H1 (cell line): ENCODE data around the gene SGSH. TPM values are rescaled to one million over a fixed set of nuclear protein-coding genes. Genes with fewer than 3 reads are reported as not detected.

Experiments
- CTCF ChIA-PET: fragments of 300-600 bp; sonication (Branson Sonifier 250); formaldehyde crosslinking; loops from one replicate; lab custom pipeline; 2021; ENCODE audit not compliant: partially characterized antibody; lab: Charles Lee
- POLR2A ChIA-PET: fragments of 300-600 bp; sonication (Branson Sonifier 250); formaldehyde crosslinking; loops from one replicate; lab custom pipeline; 2021; ENCODE audit warnings: inconsistent platforms; ENCODE audit not compliant: partially characterized antibody; lab: Charles Lee
- DNase-seq, 2 experiments: peaks; one replicate each; pipeline versions ENCODE4 v3.0.0 to v3.0.0-alpha.2; 2010 to 2022; ENCODE audit warnings: low spot score in 2 of 2, low read depth in 1 of 2, mixed read lengths in 1 of 2
- FAIRE-seq: peaks from 2 replicates; lab custom pipeline; 2011; peaks lifted over from hg19 to GRCh38; lab: Jason Lieb, UNC
- H2AFZ ChIP-seq: 2 replicates; pipeline ENCODE4 v1.8.1; 2012; ENCODE audit warnings: low read length, inconsistent platforms
- H2AK5ac ChIP-seq: 2 replicates; pipeline ENCODE4 v1.6.1; 2013; ENCODE audit warnings: low read depth, low read length
- H2BK120ac ChIP-seq: replicated peaks from 2 replicates; pipeline ENCODE3; 2013; ENCODE audit warnings: low read depth, low read length, inconsistent platforms
- H2BK12ac ChIP-seq: 2 replicates; pipeline ENCODE4 v1.6.1; 2013; ENCODE audit warnings: low read depth, low read length
- H2BK15ac ChIP-seq: 2 replicates; pipeline ENCODE4 v1.6.1; 2013; ENCODE audit warnings: low read length
- H2BK20ac ChIP-seq: 2 replicates; pipeline ENCODE4 v1.6.1; 2013; ENCODE audit warnings: low read length
- H2BK5ac ChIP-seq: 2 replicates; pipeline ENCODE4 v1.6.1; 2013; ENCODE audit warnings: low read depth, low read length
- H3K14ac ChIP-seq: 2 replicates; pipeline ENCODE4 v1.6.1; 2013; ENCODE audit warnings: inconsistent platforms; ENCODE audit not compliant: insufficient read length
- H3K18ac ChIP-seq: 2 replicates; pipeline ENCODE4 v1.6.1; 2013; ENCODE audit warnings: low read length; ENCODE audit errors: extremely low read depth
- H3K23ac ChIP-seq: 2 replicates; pipeline ENCODE4 v1.6.1; 2013; ENCODE audit warnings: inconsistent platforms; ENCODE audit not compliant: insufficient read length
- H3K23me2 ChIP-seq: 2 replicates; pipeline ENCODE4 v1.6.1; 2013; ENCODE audit warnings: low read depth, low read length
- H3K27ac ChIP-seq: 2 replicates; pipeline ENCODE4 v1.6.1; 2011; ENCODE audit warnings: low read depth, low read length, inconsistent platforms
- H3K27me3 ChIP-seq, 4 experiments: replicated peaks in 1 of 4; 1 replicate in 1 of 4; 2 replicates in 3 of 4; pipeline versions ENCODE4 v1.6.1 to v1.8.1; 2011 to 2013; ENCODE audit warnings: low read length in 3 of 4, mild to moderate bottlenecking in 3 of 4, inconsistent platforms in 2 of 4, mixed read lengths in 2 of 4, moderate library complexity in 1 of 4; ENCODE audit not compliant: control insufficient read depth in 3 of 4, insufficient read depth in 3 of 4; ENCODE audit errors: extremely low read depth in 1 of 4
- H3K36me3 ChIP-seq, 4 experiments: 2 replicates each; pipeline versions ENCODE4 v1.6.1 to v1.8.1; 2011 to 2013; ENCODE audit warnings: mild to moderate bottlenecking in 4 of 4, low read length in 3 of 4, moderate library complexity in 2 of 4, control low read depth in 1 of 4, inconsistent platforms in 1 of 4; ENCODE audit not compliant: insufficient read depth in 4 of 4, control insufficient read depth in 2 of 4
- H3K4ac ChIP-seq: replicated peaks from 2 replicates; pipeline ENCODE3; 2013; ENCODE audit warnings: low read length, low read depth, mixed read lengths, inconsistent platforms; ENCODE audit not compliant: insufficient read length
- H3K4me1 ChIP-seq, 4 experiments: replicated peaks in 1 of 4; 1 replicate in 1 of 4; 2 replicates in 3 of 4; pipeline versions ENCODE4 v1.6.1 to v1.8.1; 2011 to 2013; ENCODE audit warnings: low read length in 3 of 4, inconsistent platforms in 2 of 4, mixed read lengths in 1 of 4; ENCODE audit not compliant: insufficient read depth in 4 of 4, control insufficient read depth in 3 of 4
- H3K4me2 ChIP-seq, 2 experiments: 2 replicates each; pipeline versions ENCODE4 v1.6.1 to v1.8.1; 2011 to 2013; ENCODE audit warnings: low read depth in 2 of 2, low read length in 2 of 2, control low read depth in 1 of 2, inconsistent platforms in 1 of 2, mild to moderate bottlenecking in 1 of 2; ENCODE audit not compliant: insufficient read depth in 1 of 2
- H3K4me3 ChIP-seq, 4 experiments: fragments of 200-600, 300-600 bp in 1 of 4; sonication (generic), shearing (Covaris generic), sonication (Bioruptor Twin) in 1 of 4; 2 replicates each; pipeline versions ENCODE4 v1.5.1 to v1.8.1; 2011 to 2016; ENCODE audit warnings: low read length in 4 of 4, low read depth in 3 of 4, control low read depth in 2 of 4, inconsistent platforms in 2 of 4, mild to moderate bottlenecking in 2 of 4, mixed read lengths in 1 of 4, moderate library complexity in 1 of 4; ENCODE audit not compliant: insufficient read depth in 2 of 4; ENCODE audit errors: extremely low read depth in 1 of 4
- H3K56ac ChIP-seq: replicated peaks from 2 replicates; pipeline ENCODE3; 2013; ENCODE audit warnings: low read depth, mild to moderate bottlenecking, mixed read lengths, low read length, inconsistent platforms; ENCODE audit not compliant: insufficient read length
- H3K79me1 ChIP-seq: 2 replicates; pipeline ENCODE4 v1.6.1; 2013; ENCODE audit warnings: low read depth, low read length, control low read depth
- H3K79me2 ChIP-seq, 2 experiments: 2 replicates each; pipeline versions ENCODE4 v1.6.1 to v1.8.1; 2012 to 2013; ENCODE audit warnings: low read length in 2 of 2, mild to moderate bottlenecking in 2 of 2, inconsistent platforms in 1 of 2; ENCODE audit not compliant: insufficient read depth in 2 of 2, control insufficient read depth in 1 of 2
- H3K9ac ChIP-seq, 4 experiments: replicated peaks in 1 of 4; 1 replicate in 1 of 4; 2 replicates in 3 of 4; pipeline versions ENCODE4 v1.6.1 to v1.8.1; 2011 to 2013; ENCODE audit warnings: low read depth in 3 of 4, low read length in 3 of 4, control low read depth in 2 of 4, mild to moderate bottlenecking in 2 of 4, moderate library complexity in 2 of 4, inconsistent platforms in 1 of 4; ENCODE audit errors: extremely low read depth in 1 of 4
- H3K9me3 ChIP-seq, 2 experiments: 2 replicates each; pipeline versions ENCODE4 v1.6.1 to v1.8.1; 2012 to 2013; ENCODE audit warnings: mild to moderate bottlenecking in 2 of 2, moderate library complexity in 2 of 2, control low read depth in 1 of 2, inconsistent platforms in 1 of 2, low read depth in 1 of 2, low read length in 1 of 2, mixed read lengths in 1 of 2; ENCODE audit not compliant: insufficient read depth in 2 of 2
- H4K20me1 ChIP-seq, 2 experiments: replicated peaks in 1 of 2; 2 replicates each; pipeline versions ENCODE3 to v1.8.1; 2011 to 2013; ENCODE audit warnings: inconsistent platforms in 2 of 2, low read length in 2 of 2, mild to moderate bottlenecking in 1 of 2; ENCODE audit not compliant: insufficient read depth in 2 of 2, control insufficient read depth in 1 of 2
- H4K5ac ChIP-seq: 2 replicates; pipeline ENCODE4 v1.6.1; 2013; ENCODE audit warnings: low read length, low read depth, mixed read lengths, inconsistent platforms; ENCODE audit not compliant: insufficient read length
- H4K8ac ChIP-seq: 2 replicates; pipeline ENCODE4 v1.8.0; 2013; ENCODE audit warnings: mild to moderate bottlenecking, moderate library complexity, low read length, inconsistent platforms; ENCODE audit not compliant: insufficient read depth; ENCODE audit errors: extremely low read depth
- H4K91ac ChIP-seq: replicated peaks from 2 replicates; pipeline ENCODE3; 2013; ENCODE audit warnings: low read length, mixed read lengths, inconsistent platforms; ENCODE audit not compliant: insufficient read length
- CBX8 ChIP-seq: fragments of 300-800, 300-1000 bp; sonication (generic); IDR thresholded peaks from 2 replicates; pipeline ENCODE4 v1.7.1; 2016; ENCODE audit warnings: low read depth, low read length, borderline replicate concordance
- KDM1A ChIP-seq: fragments of 200-600, 300-600 bp; sonication (generic); IDR thresholded peaks from 2 replicates; pipeline ENCODE4 v1.7.1; 2016; ENCODE audit warnings: mild to moderate bottlenecking, low read length, borderline replicate concordance
- KDM4A ChIP-seq: IDR thresholded peaks from one replicate; pipeline ENCODE4 v1.7.1; 2012; ENCODE audit warnings: low read depth, mild to moderate bottlenecking, moderate library complexity, low read length, inconsistent platforms; ENCODE audit not compliant: severe bottlenecking
- POLR2AphosphoS5 ChIP-seq: IDR thresholded peaks from 2 replicates; pipeline ENCODE4 v1.6.1; 2011; ENCODE audit warnings: low read depth, low read length
- TCF12 ChIP-seq: IDR thresholded peaks from 2 replicates; pipeline ENCODE4 v1.6.1; 2011; ENCODE audit warnings: low read depth, mild to moderate bottlenecking, low read length
- WGBS, 2 experiments: shearing (Covaris generic) in 1 of 2; methylation state at CpG; one replicate each; pipeline versions ENCODE4 v1.1.6 to v1.1.7; 2013 to 2015; ENCODE audit warnings: low lambda C conversion rate in 2 of 2, mixed read lengths in 2 of 2, inconsistent platforms in 1 of 2, low coverage in 1 of 2, missing lambda C conversion rate in 1 of 2; ENCODE audit not compliant: insufficient replicate concordance in 2 of 2, insufficient coverage in 1 of 2, insufficient read length in 1 of 2; ENCODE audit errors: extremely low coverage in 1 of 2, missing lambda C conversion rate in 1 of 2; 5-methylcytosine and 5-hydroxymethylcytosine counted together
- polyA plus RNA-seq, 7 experiments: library from polyadenylated mRNA; depleted of rRNA in 3 of 7; stranded (reverse) in 5 of 7; unstranded in 2 of 7; fragments of >200 nt in 5 of 7; fragments of 200-250 nt in 2 of 7; gene quantifications; 1 replicate in 5 of 7; 2 replicates in 1 of 7; 4 replicates in 1 of 7; pipeline versions ENCODE4 v1.2.1 to v1.2.3, GENCODE V29; 2011 to 2013; ENCODE audit warnings: missing spikeins in 2 of 7, mixed read lengths in 2 of 7
- total RNA-seq: library from RNA; stranded (reverse); fragmentation: NEBNext Ultra II Directional; extraction: Animal tissue kit (Norgen Biotek cat#: 25700); gene quantifications from 2 replicates; pipeline ENCODE4 v1.2.1, GENCODE V29; 2021

SGSH gene
- total and polyA plus RNA-seq, 2 of the 8 experiments (the other 6 are each of a cell fraction or from before 2014, with no cell fraction given), result 18.0 to 19.6 TPM

- POLR2A ChIA-PET, result interaction anchor here (0.6 to 4.9 kb wide), 5 partner anchors 8 to 726 kb away, joined by 3 to 63 read pairs (median 3); no protein-coding TSS in a partner anchor
- H2BK15ac ChIP-seq, result no peak overlapping the region
- H3K27me3 ChIP-seq, result no peaks in the 10 kb centered on the region
- H3K56ac ChIP-seq, result no peak overlapping the region
- no peak overlapping the region for H3K9ac ChIP-seq
- H2BK20ac ChIP-seq, result no peak overlapping the region
- no peak overlapping the region for H2AFZ ChIP-seq
- H3K18ac ChIP-seq, result no peak overlapping the region; the same call in 1 of the 2 replicates
- no peak overlapping the region for H3K23ac ChIP-seq
- DNase-seq (no peak), FAIRE-seq (no peak)
- 0 out of 2 replicates have a peak, but pooled peaks cover 3% of the 10 kb centered on the region for H3K79me1 ChIP-seq
- peaks cover 0 to 10% of the 10 kb centered on the region in 2 experiments; a peak in 2 of 4 replicates for H3K79me2 ChIP-seq
- TF ChIP-seq KDM1A (peak; percentile 83; the same call in 1 of the 2 replicates), POLR2AphosphoS5 (no peak), TCF12 (no peak), CBX8 (no peak), KDM4A (no peak)
- WGBS, 2 experiments, result 85% methylated on average over 18 of the region's 19 CpGs; no CpG with 5 or more reads in 1 of the 2 experiments
- peak overlapping the region; percentile 55 for H4K91ac ChIP-seq
- no peak overlapping the region for H2AK5ac ChIP-seq
- no peak overlapping the region for H2BK120ac ChIP-seq
- H3K9me3 ChIP-seq, result no peaks in the 10 kb centered on the region
- no peak overlapping the region for H3K4me3 ChIP-seq
- peaks cover 0 to 9% (median 3%) of the 10 kb centered on the region in 4 experiments; a peak in 4 of 8 replicates for H3K36me3 ChIP-seq
- H3K14ac ChIP-seq, result no peak overlapping the region
- no peak overlapping the region for H3K27ac ChIP-seq
- H4K8ac ChIP-seq, result no peak overlapping the region
- H3K4ac ChIP-seq, result no peak overlapping the region
- H3K4me1 ChIP-seq, result peaks cover 8 to 20% (median 15%) of the 10 kb centered on the region in 4 experiments
- H4K20me1 ChIP-seq, result peaks cover 0 to 4% of the 10 kb centered on the region in 2 experiments
- no peak overlapping the region for H3K4me2 ChIP-seq
- H4K5ac ChIP-seq, result no peak overlapping the region
- H2BK12ac ChIP-seq, result no peak overlapping the region
- peak overlapping the region; percentile 96; the same call in 1 of the 2 replicates for H2BK5ac ChIP-seq
- peaks cover 3% of the 10 kb centered on the region; the same call in 1 of the 2 replicates for H3K23me2 ChIP-seq
- CTCF ChIA-PET, result interaction anchor here (0.8 to 1.2 kb wide), 5 partner anchors 11 to 69 kb away, joined by 3 read pairs; no protein-coding TSS in a partner anchor
Observed at GRCh38 chr17:80264205-80265075, 44.3 kb upstream of the SGSH start.
